GM21576 (cell line): Measurements from ENCODE around the gene PTTG2.
"Not testable (repeated sequence)": the region's sequence is repeated elsewhere in the genome, so short reads cannot be mapped to it uniquely, and the experiment has no call there.

ENCODE experiments used
- ATAC-seq: cut with Tn5 transposase; IDR thresholded peaks from one replicate; pipeline ENCODE4 v1.9.1; 2021; ENCODE audit warnings: mild to moderate bottlenecking, moderate library complexity; ENCODE audit not compliant: unreplicated experiment

PTTG2 gene

GRCh38 chr4:37953620-37954293, 6.4 kb upstream of the PTTG2 start:
- no peak for ATAC-seq

DNA sequence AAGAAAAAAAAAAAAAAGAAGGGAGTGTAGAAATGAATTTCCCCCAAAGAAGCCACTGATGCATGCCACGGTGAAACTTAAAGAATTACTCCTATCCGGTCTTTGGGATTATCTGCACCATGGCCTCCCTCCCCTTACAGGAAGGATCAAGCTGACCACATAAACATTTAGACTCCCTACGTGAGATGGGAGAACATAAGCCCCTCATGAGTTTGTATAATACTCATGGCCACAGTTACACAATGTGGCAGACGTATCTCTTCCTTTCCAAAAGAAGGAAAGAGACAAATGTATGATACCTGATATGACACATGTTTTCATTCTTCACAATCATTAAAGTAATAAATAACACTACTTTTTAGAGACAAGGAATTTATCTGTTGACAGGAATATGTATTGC, 3.3 kb upstream of the PTTG2 start:
- ATAC-seq = no peak

DNA sequence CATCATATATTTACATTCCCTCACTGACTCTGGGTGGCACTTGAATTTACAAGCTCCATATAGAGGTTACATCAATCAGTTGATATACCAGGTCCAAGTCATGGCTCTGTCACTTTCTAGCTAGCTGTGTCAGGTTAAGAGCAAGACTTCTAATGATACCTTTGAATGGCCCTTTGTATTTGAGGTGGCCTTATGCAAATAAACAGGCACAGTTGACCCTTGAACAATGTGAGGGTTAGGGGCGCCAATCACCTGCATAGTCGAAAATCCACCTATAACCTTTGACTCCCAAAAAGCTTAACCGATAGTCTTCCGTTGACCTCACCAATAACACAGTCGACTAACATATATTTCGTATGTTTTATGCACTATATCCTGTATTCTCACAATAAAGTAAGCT, 1.3 kb upstream of the PTTG2 start:
- ATAC-seq = no peak

DNA sequence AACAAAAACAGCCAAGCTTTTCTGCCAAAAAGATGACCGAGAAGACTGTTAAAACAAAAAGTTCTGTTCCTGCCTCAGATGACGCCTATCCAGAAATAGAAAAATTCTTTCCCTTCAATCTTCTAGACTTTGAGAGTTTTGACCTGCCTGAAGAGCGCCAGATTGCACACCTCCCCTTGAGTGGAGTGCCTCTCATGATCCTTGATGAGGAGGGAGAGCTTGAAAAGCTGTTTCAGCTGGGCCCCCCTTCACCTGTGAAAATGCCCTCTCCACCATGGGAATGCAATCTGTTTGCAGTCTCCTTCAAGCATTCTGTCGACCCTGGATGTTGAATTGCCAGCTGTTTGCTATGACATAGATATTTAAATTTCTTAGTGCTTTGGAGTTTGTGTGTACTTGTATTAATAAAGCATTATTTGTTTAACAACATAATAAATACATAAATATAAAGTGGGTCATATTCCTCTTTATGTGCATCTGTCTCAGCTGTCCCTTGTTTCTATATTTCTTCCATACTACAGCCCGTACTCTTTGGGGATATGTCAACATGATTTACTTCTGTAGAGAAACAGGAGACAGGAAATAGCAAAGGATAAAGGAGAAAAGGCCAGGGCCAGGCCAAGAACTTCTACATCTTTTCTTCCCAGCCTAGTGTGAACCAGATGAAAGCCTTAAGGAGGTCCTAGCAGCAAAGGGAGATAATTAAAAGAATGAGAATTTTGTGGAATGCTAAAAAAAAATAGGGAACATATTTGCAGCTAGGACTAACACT, 667 bp downstream of the PTTG2 start:
- no peak for ATAC-seq

GRCh38 chr4:37964734-37965457, 4.7 kb downstream of the PTTG2 start:
- peak; percentile 68 for ATAC-seq

DNA sequence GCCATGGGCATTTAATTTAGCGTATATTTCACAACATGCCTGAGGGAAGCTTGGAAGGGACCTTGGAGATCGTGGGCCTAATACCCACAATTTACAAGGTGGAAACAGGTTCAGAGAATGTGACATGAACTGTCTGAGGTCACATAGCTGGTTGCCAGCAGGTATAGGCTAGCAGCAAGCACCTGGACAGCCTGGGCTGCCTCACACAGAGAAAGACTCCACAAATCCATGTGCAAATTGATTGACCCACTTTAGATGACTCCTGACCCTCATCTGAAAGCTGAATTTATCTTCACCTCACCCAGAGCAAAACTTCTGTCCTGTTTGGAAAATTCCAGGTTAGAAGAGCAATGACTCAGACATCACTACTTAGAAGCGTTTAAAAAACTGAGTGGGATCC, 5.8 kb downstream of the PTTG2 start:
- no peak for ATAC-seq

DNA sequence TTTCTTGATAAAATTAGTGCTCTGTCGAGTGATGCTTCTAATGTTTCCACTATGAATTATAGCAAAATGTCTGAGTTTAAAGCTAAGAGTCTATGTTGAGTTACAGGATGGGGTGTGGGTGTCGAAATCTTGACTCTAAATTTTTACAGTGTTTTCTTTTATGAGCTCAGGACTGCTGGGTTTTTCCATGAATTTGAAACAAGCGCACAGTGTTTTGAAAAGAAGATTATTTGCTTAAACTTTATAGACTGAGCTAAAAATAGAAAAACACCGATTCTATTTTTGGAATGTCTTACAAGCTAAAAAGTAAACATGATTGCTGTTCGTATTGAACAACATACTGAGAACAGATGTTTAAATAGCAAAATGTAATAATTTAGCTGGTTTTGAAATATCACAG, 7.5 kb downstream of the PTTG2 start:
- no peak for ATAC-seq

GRCh38 chr4:37968747-37969146, 8.5 kb downstream of the PTTG2 start:
- no peak for ATAC-seq

GRCh38 chr4:37970702-37971101, 10.5 kb downstream of the PTTG2 start:
- peak; percentile 66 for ATAC-seq

DNA sequence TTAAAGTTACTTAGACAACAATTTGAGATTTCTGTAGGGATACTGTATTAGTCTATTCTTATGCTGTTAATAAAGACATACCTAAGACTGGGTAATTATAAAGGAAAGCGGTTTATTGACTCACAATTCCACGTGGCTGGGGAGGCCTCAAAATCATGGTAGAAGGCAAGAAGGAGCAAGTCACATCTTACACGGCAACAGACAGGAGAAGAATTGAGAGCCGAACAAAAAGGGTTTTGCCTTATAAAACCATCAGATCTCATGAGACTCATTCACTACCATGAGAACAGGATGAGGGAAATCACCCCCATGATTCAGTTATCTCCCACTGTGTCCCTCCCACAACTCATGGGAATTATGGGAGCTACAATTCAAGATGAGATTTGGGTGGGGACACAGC, 11.0 kb downstream of the PTTG2 start:
- ATAC-seq = no peak

- ATAC-seq = no peak
Measured at GRCh38 chr4:37973441-37973840, 13.2 kb downstream of the PTTG2 start.

DNA sequence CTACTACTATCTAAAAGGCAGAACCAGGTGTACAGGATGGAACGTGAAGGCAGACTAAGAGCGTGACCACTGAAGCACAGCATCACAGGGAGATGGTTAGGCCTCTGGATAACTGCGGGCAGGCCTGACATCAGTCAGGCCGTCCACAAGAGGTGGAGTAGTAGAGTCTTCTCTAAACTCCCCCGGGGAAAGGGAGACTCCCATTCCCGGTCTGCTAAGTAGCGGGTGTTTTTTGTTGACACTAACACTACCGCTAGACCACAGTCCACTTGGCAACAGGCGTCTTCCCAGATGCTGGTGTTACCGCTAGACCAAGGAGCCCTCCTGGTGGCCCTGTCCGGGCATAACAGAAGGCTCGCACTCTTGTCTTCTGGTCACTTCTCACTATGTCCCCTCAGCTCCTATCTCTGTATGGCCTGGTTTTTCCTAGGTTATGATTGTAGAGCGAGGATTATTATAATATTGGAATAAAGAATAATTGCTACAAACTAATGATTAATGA, 15.2 kb downstream of the PTTG2 start:
- ATAC-seq = not testable (repeated sequence)

DNA sequence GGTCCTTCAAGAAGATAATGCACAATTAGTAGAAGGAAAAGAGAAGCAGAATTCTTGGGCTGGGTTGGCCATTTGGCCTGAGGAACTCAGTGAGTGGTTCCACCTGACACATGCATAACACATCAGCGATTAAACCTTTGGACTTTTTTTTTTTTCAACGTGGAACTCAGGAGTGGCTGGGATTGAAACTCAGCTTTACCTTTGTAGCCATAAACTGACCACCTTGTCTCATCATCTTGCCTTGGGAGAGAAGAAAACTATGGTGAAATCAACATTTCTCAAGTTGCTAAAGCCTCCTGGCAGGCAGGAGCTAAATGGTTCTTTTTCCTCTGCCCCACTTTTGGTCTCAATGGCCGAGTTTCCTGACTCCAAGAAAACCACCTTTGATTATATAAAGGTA, 16.3 kb downstream of the PTTG2 start:
- ATAC-seq = no peak

GRCh38 chr4:37976991-37977470, 16.8 kb downstream of the PTTG2 start:
- peak; percentile 71 for ATAC-seq

GRCh38 chr4:37977471-37978247, 17.5 kb downstream of the PTTG2 start:
- peak; percentile 71 for ATAC-seq

DNA sequence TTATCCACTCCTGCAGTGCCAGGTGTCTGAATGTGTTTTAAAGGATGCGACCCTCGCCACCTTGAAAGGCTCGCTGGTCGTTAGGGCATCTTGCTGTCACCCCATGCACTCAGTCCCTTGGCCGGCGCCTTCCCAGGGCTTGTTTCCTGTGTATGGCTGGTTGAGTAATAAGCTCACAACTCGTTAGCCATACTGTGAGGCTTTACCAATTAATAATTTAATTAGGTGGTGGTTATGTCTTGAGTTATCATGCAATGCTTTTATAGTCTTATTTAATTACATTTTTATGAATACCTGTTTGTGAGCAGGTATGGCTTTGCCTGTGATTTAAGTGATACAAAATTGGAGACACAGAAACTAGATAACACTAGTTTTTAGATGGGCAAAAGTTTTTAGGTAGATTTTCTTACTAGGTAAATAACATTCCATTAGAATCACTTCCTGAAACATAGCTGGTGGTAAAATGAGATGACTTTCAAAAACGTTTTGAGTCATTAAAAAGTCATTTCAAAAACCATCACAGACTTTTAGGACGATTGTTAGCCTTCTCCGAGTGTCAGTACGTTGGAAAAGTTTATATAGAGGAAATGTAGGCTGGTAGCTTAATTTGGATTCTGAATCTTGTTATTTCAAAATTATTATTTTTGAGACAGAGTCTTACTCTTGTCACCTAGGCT, 18.2 kb downstream of the PTTG2 start:
- peak; percentile 24 for ATAC-seq

DNA sequence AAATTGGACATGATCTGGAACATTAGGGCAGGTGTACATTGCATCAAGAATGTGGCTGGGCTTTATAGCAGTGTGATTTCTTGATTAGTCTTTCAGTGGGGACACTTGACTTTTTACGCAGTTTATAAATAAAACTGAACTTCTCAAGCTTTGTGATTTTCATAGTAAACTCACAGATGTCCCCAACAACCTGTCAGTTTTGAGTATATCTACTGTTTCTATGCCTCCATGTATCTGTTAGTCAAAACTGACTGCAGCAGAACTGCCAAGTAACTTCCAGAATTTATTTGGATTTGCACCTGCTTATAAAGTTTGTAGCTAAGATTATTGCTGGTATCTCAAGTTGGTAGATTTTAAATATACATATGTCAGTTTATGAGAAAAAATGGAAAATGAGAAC, 20.0 kb downstream of the PTTG2 start:
- ATAC-seq = no peak

GRCh38 chr4:37981425-37981824, 21.2 kb downstream of the PTTG2 start:
- no peak for ATAC-seq

DNA sequence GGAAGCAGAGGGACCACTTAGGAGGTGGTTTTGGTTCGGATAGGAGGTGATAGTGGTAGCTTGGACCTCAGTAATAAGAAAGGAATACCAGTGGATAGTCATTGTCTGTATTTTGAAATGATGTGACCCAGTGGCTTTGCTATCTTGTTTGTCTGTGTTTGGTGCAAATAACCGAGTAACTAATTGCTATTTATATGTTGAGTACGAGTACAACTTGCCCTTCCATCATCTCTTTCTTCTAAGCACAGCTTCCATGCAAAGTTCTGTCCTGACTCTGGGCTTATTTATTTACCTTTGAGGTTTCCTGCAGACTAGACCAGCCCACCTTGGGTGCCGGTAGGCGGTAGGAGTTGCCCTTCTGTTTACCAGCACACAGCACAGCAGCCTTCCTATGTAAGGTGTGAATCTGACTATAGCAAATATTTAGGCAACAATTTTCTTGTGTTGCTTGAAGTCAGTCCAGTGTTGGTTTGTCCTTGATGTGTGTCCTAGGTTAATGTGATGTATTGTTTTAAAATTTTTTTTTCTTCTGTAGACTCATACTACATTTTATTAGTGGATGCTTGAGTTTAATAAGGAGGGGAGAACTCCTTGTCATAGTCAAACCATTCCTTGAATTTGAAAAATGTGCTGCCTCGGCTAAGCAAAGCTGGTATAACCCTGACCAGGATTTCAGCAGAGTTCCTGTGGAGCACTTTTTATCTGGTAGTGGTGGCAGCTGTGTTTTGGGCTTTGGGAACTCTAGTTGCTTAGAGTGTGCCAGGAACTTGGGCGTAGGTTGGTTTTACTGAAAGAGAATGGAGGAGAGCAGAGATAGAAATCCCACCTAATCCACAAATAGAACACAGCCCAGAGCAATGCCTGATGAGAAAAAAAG, 21.9 kb downstream of the PTTG2 start:
- no peak for ATAC-seq
